HepG2 (cell line): ENCODE measurements around the gene TNNI3. TPM values are rescaled to one million over a fixed set of nuclear protein-coding genes. Genes with fewer than 3 reads are reported as not detected.

Experiments
- GATAD2A ChIP-seq: IDR thresholded peaks from 2 replicates; pipeline ENCODE4 v1.6.1; 2016
- GTF3A ChIP-seq: sonication (generic); formaldehyde crosslinking; conservative IDR thresholded peaks from 2 replicates; pipeline ENCODE4 v1.4.0; 2020; ENCODE audit warnings: mild to moderate bottlenecking, missing genetic modification reagents
- HOXD1 ChIP-seq: sonication (generic); formaldehyde crosslinking; IDR thresholded peaks from 2 replicates; pipeline ENCODE4 v1.5.0; 2020; ENCODE audit warnings: missing genetic modification reagents
- MAFF ChIP-seq: IDR thresholded peaks from 2 replicates; pipeline ENCODE4 v1.6.1; 2011; ENCODE audit warnings: low read depth, low read length, improper control_type of control experiment
- MYC ChIP-seq: sonication (generic); formaldehyde crosslinking; IDR thresholded peaks from 2 replicates; pipeline ENCODE4 v1.9.0; 2021; ENCODE audit warnings: missing genetic modification reagents, borderline replicate concordance
- NPAS2 ChIP-seq: sonication (generic); formaldehyde crosslinking; IDR thresholded peaks from 2 replicates; pipeline ENCODE4 v1.8.0; 2022; ENCODE audit warnings: mild to moderate bottlenecking, missing genetic modification reagents, borderline replicate concordance
- YY1 ChIP-seq: IDR thresholded peaks from 2 replicates; pipeline ENCODE4 v1.6.1; 2011; ENCODE audit warnings: low read length, low read depth, moderate library complexity, mild to moderate bottlenecking; ENCODE audit not compliant: insufficient read depth, insufficient replicate concordance
- ZNF33A ChIP-seq: sonication (generic); formaldehyde crosslinking; IDR thresholded peaks from 2 replicates; pipeline ENCODE4 v1.5.1; 2020; ENCODE audit warnings: missing genetic modification reagents, mild to moderate bottlenecking, moderate library complexity, borderline replicate concordance
- ZNF350 ChIP-seq: sonication (generic); formaldehyde crosslinking; IDR thresholded peaks from 2 replicates; pipeline ENCODE4 v1.4.0; 2020; ENCODE audit warnings: mild to moderate bottlenecking, low read depth, missing genetic modification reagents, borderline replicate concordance
- ZNF549 ChIP-seq: sonication (generic); formaldehyde crosslinking; IDR thresholded peaks from 2 replicates; pipeline ENCODE4 v1.5.0; 2020; ENCODE audit warnings: missing genetic modification reagents
- ZNF772 ChIP-seq: sonication (generic); formaldehyde crosslinking; IDR thresholded peaks from 2 replicates; pipeline ENCODE4 v1.5.0; 2020; ENCODE audit warnings: mild to moderate bottlenecking, missing genetic modification reagents
- polyA plus RNA-seq, 8 experiments: library from polyadenylated mRNA; depleted of rRNA in 3 of 8; stranded (reverse) in 7 of 8; unstranded in 1 of 8; fragments of >200 nt; fragmentation: Illumina TruSeq in 4 of 8; extraction: Trizol in 4 of 8; gene quantifications; 2 replicates each; pipeline versions ENCODE4 v1.2.1 to v1.2.3, GENCODE V29; 2011 to 2016; ENCODE audit warnings: low read depth in 4 of 8, missing spikeins in 1 of 8, mixed read lengths in 1 of 8; ENCODE audit not compliant: insufficient read depth in 1 of 8
- total RNA-seq, 5 experiments: library from RNA; depleted of rRNA; stranded (reverse); fragments of >200 nt; fragmentation: Illumina TruSeq; extraction: Trizol; gene quantifications; 2 replicates each; pipeline ENCODE4 v1.2.3, GENCODE V29; 2016; ENCODE audit warnings: low read depth in 1 of 5
- TF ChIP-seq, protein P1 (sequence below): sonication (generic); formaldehyde crosslinking; IDR thresholded peaks from 2 replicates; pipeline ENCODE4 v1.4.0; 2020; ENCODE audit warnings: missing genetic modification reagents, borderline replicate concordance
- TF ChIP-seq, protein P2 (sequence below): sonication (generic); formaldehyde crosslinking; IDR thresholded peaks from 2 replicates; pipeline ENCODE4 v1.5.0; 2020; ENCODE audit warnings: mild to moderate bottlenecking, low read depth, missing genetic modification reagents, borderline replicate concordance
- TF ChIP-seq, protein P3 (sequence below): sonication (generic); formaldehyde crosslinking; IDR thresholded peaks from 2 replicates; pipeline ENCODE4 v1.4.0; 2020; ENCODE audit warnings: mild to moderate bottlenecking, missing genetic modification reagents
- TF ChIP-seq, protein P4 (sequence below): sonication (generic); formaldehyde crosslinking; IDR thresholded peaks from 2 replicates; pipeline ENCODE4 v1.4.0; 2020; ENCODE audit warnings: mild to moderate bottlenecking, low read depth, missing genetic modification reagents
- TF ChIP-seq, protein P5 (sequence below): sonication (generic); formaldehyde crosslinking; IDR thresholded peaks from 2 replicates; pipeline ENCODE4 v1.5.0; 2020; ENCODE audit warnings: mild to moderate bottlenecking, missing genetic modification reagents, borderline replicate concordance
- TF ChIP-seq, protein P6 (sequence below): sonication (generic); formaldehyde crosslinking; IDR thresholded peaks from 2 replicates; pipeline ENCODE4 v1.4.0; 2020; ENCODE audit warnings: missing genetic modification reagents

The TNNI3 gene
- total and polyA plus RNA-seq, 2 of the 13 experiments (the other 11 are each of a cell fraction or from before 2014, with no cell fraction given), result 3.5 to 3.7 TPM

DNA sequence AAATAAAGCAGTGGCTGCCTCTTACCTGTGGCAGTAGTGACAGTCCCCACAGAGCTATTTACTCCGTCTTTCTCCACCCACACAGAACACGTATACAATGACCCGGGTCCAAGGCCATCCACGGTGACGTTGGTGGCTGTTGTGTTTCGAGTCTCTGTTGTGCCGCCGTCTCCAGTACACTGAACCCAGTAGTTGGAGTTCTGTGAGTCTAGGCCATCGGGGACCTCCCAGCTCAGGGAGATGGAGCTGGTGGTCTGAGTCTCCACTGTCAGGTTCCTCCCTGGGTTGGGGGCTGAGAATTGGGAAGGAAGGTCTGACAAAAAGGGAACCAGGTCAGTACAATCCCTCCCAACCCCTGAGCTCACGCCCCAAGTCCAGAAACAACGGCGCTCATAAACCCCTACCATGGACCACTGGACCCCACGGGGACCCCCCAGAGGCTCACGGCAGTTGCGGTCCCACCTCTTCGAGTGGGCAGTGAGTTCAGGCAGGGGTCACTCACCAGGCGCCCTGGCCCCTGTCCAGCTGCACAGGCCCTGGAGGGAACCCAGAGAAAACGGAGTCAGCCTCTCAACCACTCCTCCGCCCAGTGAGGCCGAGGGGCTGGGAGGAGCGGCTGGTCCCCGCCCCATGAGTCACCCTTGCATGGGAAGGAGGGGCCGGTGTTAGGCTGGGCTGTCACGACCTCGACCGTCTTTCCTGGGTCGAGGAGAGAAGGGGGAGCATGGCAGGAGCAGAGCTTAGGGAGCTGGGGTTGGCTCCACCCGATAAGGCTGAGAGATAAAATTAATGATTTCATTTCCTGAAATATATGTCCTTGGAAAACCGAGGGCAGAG, 49.4 kb upstream of the TNNI3 start (continued):
- TF ChIP-seq, protein P1, sequence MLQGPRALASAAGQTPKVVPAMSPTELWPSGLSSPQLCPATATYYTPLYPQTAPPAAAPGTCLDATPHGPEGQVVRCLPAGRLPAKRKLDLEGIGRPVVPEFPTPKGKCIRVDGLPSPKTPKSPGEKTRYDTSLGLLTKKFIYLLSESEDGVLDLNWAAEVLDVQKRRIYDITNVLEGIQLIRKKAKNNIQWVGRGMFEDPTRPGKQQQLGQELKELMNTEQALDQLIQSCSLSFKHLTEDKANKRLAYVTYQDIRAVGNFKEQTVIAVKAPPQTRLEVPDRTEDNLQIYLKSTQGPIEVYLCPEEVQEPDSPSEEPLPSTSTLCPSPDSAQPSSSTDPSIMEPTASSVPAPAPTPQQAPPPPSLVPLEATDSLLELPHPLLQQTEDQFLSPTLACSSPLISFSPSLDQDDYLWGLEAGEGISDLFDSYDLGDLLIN (CRISPR knock-in tag), result peak; percentile 59; the same call in 1 of the 2 replicates
- TF ChIP-seq GTF3A (no peak), ZNF350 (peak; percentile 95), ZNF772 (CRISPR knock-in tag) (peak; percentile 63), GATAD2A (CRISPR knock-in tag) (peak; percentile 70), ZNF33A (CRISPR knock-in tag) (no peak), MAFF (no peak), YY1 (no peak), MYC (CRISPR knock-in tag) (peak; percentile 57; the same call in 1 of the 2 replicates), HOXD1 (CRISPR knock-in tag) (0 out of 2 replicates have a peak, but pooled peaks have one; percentile 39), NPAS2 (CRISPR knock-in tag) (no peak), ZNF549 (CRISPR knock-in tag) (no peak)
- TF ChIP-seq, protein P2, sequence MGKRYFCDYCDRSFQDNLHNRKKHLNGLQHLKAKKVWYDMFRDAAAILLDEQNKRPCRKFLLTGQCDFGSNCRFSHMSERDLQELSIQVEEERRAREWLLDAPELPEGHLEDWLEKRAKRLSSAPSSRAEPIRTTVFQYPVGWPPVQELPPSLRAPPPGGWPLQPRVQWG (CRISPR knock-in tag), result no peak
- TF ChIP-seq, protein P3, sequence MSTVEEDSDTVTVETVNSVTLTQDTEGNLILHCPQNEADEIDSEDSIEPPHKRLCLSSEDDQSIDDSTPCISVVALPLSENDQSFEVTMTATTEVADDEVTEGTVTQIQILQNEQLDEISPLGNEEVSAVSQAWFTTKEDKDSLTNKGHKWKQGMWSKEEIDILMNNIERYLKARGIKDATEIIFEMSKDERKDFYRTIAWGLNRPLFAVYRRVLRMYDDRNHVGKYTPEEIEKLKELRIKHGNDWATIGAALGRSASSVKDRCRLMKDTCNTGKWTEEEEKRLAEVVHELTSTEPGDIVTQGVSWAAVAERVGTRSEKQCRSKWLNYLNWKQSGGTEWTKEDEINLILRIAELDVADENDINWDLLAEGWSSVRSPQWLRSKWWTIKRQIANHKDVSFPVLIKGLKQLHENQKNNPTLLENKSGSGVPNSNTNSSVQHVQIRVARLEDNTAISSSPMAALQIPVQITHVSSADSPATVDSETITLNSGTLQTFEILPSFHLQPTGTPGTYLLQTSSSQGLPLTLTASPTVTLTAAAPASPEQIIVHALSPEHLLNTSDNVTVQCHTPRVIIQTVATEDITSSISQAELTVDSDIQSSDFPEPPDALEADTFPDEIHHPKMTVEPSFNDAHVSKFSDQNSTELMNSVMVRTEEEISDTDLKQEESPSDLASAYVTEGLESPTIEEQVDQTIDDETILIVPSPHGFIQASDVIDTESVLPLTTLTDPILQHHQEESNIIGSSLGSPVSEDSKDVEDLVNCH (CRISPR knock-in tag), result no peak
- TF ChIP-seq, protein P4, sequence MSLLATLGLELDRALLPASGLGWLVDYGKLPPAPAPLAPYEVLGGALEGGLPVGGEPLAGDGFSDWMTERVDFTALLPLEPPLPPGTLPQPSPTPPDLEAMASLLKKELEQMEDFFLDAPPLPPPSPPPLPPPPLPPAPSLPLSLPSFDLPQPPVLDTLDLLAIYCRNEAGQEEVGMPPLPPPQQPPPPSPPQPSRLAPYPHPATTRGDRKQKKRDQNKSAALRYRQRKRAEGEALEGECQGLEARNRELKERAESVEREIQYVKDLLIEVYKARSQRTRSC, result no peak
- TF ChIP-seq, protein P5, sequence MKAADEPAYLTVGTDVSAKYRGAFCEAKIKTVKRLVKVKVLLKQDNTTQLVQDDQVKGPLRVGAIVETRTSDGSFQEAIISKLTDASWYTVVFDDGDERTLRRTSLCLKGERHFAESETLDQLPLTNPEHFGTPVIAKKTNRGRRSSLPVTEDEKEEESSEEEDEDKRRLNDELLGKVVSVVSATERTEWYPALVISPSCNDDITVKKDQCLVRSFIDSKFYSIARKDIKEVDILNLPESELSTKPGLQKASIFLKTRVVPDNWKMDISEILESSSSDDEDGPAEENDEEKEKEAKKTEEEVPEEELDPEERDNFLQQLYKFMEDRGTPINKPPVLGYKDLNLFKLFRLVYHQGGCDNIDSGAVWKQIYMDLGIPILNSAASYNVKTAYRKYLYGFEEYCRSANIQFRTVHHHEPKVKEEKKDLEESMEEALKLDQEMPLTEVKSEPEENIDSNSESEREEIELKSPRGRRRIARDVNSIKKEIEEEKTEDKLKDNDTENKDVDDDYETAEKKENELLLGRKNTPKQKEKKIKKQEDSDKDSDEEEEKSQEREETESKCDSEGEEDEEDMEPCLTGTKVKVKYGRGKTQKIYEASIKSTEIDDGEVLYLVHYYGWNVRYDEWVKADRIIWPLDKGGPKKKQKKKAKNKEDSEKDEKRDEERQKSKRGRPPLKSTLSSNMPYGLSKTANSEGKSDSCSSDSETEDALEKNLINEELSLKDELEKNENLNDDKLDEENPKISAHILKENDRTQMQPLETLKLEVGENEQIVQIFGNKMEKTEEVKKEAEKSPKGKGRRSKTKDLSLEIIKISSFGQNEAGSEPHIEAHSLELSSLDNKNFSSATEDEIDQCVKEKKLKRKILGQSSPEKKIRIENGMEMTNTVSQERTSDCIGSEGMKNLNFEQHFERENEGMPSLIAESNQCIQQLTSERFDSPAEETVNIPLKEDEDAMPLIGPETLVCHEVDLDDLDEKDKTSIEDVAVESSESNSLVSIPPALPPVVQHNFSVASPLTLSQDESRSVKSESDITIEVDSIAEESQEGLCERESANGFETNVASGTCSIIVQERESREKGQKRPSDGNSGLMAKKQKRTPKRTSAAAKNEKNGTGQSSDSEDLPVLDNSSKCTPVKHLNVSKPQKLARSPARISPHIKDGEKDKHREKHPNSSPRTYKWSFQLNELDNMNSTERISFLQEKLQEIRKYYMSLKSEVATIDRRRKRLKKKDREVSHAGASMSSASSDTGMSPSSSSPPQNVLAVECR, result peak; percentile 79; the same call in 1 of the 2 replicates
- TF ChIP-seq, protein P6, sequence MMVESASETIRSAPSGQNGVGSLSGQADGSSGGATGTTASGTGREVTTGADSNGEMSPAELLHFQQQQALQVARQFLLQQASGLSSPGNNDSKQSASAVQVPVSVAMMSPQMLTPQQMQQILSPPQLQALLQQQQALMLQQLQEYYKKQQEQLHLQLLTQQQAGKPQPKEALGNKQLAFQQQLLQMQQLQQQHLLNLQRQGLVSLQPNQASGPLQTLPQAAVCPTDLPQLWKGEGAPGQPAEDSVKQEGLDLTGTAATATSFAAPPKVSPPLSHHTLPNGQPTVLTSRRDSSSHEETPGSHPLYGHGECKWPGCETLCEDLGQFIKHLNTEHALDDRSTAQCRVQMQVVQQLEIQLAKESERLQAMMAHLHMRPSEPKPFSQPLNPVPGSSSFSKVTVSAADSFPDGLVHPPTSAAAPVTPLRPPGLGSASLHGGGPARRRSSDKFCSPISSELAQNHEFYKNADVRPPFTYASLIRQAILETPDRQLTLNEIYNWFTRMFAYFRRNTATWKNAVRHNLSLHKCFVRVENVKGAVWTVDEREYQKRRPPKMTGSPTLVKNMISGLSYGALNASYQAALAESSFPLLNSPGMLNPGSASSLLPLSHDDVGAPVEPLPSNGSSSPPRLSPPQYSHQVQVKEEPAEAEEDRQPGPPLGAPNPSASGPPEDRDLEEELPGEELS (CRISPR knock-in tag), result peak; percentile 77
